Measurements from ENCODE around the gene GGA3. TPM values are rescaled to one million over a fixed set of nuclear protein-coding genes. Genes with fewer than 3 reads are reported as not detected.

The GGA3 gene
- total and polyA plus RNA-seq, 2 donors from 2014 or later: 8.0 to 49.2 TPM

DNA sequence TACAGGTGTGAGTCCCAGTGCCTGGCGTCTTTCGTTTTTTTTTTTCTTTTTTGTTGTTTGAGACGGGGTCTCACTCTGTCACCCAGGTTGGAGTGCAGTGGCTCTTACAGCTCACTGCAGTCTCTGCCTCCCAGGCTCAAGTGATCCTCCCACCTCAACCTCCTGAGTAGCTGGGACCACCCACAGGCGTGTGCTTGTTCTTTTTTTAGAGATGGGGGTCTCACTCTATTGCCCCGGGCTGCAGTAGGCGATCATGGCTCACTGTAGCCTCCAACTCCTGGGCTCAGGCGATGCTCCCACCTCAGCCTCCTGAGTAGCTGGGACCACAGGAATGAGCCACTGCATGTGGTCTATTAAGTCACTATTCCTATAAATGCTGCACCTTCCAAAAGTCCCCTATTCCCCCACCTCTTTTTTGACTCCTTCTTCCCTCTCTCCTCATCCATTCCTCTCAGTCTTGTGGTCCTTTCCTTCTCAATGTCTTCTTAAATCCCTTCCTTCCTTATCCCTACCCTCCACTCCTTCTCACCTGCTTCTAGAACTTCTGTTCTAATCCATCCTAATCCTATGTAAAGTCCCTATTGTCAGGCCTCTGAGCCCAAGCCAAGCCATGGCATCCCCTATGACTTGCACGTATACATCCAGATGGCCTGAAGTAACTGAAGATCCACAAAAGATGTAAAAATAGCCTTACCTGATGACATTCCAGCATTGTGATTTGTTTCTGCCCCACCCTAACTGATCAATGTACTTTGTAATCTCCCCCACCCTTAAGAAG lies 9.2 kb downstream of the GGA3 start:
- Histone ChIP-seq H3K4me3 (ENCODE audit: low read length in 3 of 3) (no peak overlapping the region), H3K36me3 (ENCODE audit: control insufficient read depth in 2 of 3, insufficient read depth in 3 of 3, low read length in 3 of 3) (no peaks in the 10 kb centered on the region), H3K9ac (ENCODE audit: low read length in 3 of 3) (no peak overlapping the region), H3K27me3 (ENCODE audit: control insufficient read depth, insufficient read depth, low read length) (no peaks in the 10 kb centered on the region), H3K9me3 (ENCODE audit: control insufficient read depth in 2 of 3, insufficient read depth in 1 of 3, low read length in 3 of 3) (no peaks in the 10 kb centered on the region), H3K4me1 (ENCODE audit: control insufficient read depth in 2 of 3, insufficient read depth in 2 of 3, low read depth in 1 of 3, low read length in 3 of 3) (peaks cover 0 to 4% (median 0%) of the 10 kb centered on the region in 3 donors), H3K27ac (ENCODE audit: low read depth in 2 of 2, low read length in 2 of 2) (no peak overlapping the region)
- TF ChIP-seq, protein P1, sequence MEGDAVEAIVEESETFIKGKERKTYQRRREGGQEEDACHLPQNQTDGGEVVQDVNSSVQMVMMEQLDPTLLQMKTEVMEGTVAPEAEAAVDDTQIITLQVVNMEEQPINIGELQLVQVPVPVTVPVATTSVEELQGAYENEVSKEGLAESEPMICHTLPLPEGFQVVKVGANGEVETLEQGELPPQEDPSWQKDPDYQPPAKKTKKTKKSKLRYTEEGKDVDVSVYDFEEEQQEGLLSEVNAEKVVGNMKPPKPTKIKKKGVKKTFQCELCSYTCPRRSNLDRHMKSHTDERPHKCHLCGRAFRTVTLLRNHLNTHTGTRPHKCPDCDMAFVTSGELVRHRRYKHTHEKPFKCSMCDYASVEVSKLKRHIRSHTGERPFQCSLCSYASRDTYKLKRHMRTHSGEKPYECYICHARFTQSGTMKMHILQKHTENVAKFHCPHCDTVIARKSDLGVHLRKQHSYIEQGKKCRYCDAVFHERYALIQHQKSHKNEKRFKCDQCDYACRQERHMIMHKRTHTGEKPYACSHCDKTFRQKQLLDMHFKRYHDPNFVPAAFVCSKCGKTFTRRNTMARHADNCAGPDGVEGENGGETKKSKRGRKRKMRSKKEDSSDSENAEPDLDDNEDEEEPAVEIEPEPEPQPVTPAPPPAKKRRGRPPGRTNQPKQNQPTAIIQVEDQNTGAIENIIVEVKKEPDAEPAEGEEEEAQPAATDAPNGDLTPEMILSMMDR (IDR thresholded peaks at IDR 0.05; ENCODE audit: borderline replicate concordance, extremely low read depth, insufficient read depth): no peak
- intact Hi-C loops (cut with DNase I): no loop called here
- FAIRE-seq: no peak
- DNase-seq: no peak

GRCh38 chr17:75250009-75250471 lies 11.4 kb downstream of the GGA3 start:
- no peak for FAIRE-seq
- H3K4me3 ChIP-seq (ENCODE audit: low read length in 3 of 3): peak overlapping the region in 1 of 3 donors; percentile 3
- no peaks in the 10 kb centered on the region for H3K9me3 ChIP-seq (ENCODE audit: control insufficient read depth in 2 of 3, insufficient read depth in 1 of 3, low read length in 3 of 3)
- H3K27ac ChIP-seq (ENCODE audit: low read depth in 2 of 2, low read length in 2 of 2): no peak overlapping the region
- TF ChIP-seq, protein P1 (IDR thresholded peaks at IDR 0.05; ENCODE audit: borderline replicate concordance, extremely low read depth, insufficient read depth): no peak
- peaks cover 0 to 4% (median 0%) of the 10 kb centered on the region in 3 donors for H3K4me1 ChIP-seq (ENCODE audit: control insufficient read depth in 2 of 3, insufficient read depth in 2 of 3, low read depth in 1 of 3, low read length in 3 of 3)
- no peaks in the 10 kb centered on the region for H3K27me3 ChIP-seq (ENCODE audit: control insufficient read depth, insufficient read depth, low read length)
- no peak overlapping the region for H3K9ac ChIP-seq (ENCODE audit: low read length in 3 of 3)
- intact Hi-C loops (cut with DNase I): no loop called here
- DNase-seq: no peak
- H3K36me3 ChIP-seq (ENCODE audit: control insufficient read depth in 2 of 3, insufficient read depth in 3 of 3, low read length in 3 of 3): peaks cover 0 to 14% (median 8%) of the 10 kb centered on the region in 3 donors

- Histone ChIP-seq H3K9me3 (ENCODE audit: control insufficient read depth in 2 of 3, insufficient read depth in 1 of 3, low read length in 3 of 3) (no peaks in the 10 kb centered on the region), H3K27me3 (ENCODE audit: control insufficient read depth, insufficient read depth, low read length) (no peaks in the 10 kb centered on the region), H3K27ac (ENCODE audit: low read depth in 2 of 2, low read length in 2 of 2) (no peak overlapping the region), H3K36me3 (ENCODE audit: control insufficient read depth in 2 of 3, insufficient read depth in 3 of 3, low read length in 3 of 3) (peaks cover 0 to 19% (median 8%) of the 10 kb centered on the region in 3 donors), H3K9ac (ENCODE audit: low read length in 3 of 3) (peak overlapping the region in 1 of 3 donors; percentile 12), H3K4me3 (ENCODE audit: low read length in 3 of 3) (no peak overlapping the region), H3K4me1 (ENCODE audit: control insufficient read depth in 2 of 3, insufficient read depth in 2 of 3, low read depth in 1 of 3, low read length in 3 of 3) (peaks cover 0 to 4% (median 0%) of the 10 kb centered on the region in 3 donors)
- DNase-seq (no peak), FAIRE-seq (no peak)
- intact Hi-C loops (cut with DNase I): no loop called here
- TF ChIP-seq, protein P1 (IDR thresholded peaks at IDR 0.05; ENCODE audit: borderline replicate concordance, extremely low read depth, insufficient read depth): no peak
These were observed 11.8 kb downstream of the GGA3 start for GRCh38 chr17:75249564-75249963.

All from kidney (tissue), 14 donors.